Activated T-cell treated with anti-CD3 and anti-CD28 coated beads for 24 hours (primary cell): ENCODE results near the gene GIN1.
"Not testable (repeated sequence)": the region's sequence is repeated elsewhere in the genome, so short reads cannot be mapped to it uniquely, and the experiment has no call there.

Experiments used
- DNase-seq: peaks from one replicate; pipeline ENCODE4 v3.0.0-alpha.2; 2020; ENCODE audit warnings: low read depth

Gene GIN1

DNA sequence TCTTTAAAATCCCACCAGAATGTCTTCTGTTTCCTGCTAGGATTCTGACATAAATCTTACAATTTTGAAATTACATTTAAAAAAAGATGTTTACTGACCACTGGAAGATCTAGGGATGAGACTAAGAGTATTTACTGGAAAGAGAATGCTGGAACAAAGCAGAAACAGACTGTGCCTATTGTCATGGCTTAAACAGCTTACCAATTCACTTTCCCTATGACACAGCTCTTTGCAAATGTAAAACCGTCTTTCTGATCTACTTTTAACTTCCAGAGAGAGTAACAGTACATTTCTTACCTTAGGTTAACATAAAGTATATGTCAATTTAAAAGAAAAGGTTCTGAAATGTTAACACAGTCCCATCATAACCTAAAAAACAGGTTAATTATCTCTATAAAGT lies 10.7 kb downstream of the GIN1 start:
- DNase-seq: no peak

DNA sequence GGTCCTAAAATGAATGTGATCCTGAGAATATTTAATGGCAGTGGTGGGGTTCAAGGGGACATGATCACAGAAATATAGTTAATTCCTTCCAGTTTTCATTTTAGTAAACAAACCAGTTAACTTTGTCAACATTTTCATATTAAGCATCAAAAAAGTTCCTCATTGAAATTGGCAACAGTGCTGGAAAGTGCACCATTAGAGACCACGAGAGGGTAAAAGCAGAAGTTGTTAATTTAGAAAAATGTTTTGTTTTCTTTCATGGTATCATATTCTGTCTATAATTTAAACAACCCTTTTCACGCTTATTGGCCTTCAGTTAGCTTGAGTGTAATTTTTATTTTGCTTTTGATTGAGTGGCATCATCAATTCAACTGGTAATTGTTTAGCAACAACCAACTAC lies 11.9 kb downstream of the GIN1 start:
- no peak for DNase-seq

GRCh38 chr5:103102234-103102633 lies 17.7 kb downstream of the GIN1 start:
- DNase-seq: no peak

DNA sequence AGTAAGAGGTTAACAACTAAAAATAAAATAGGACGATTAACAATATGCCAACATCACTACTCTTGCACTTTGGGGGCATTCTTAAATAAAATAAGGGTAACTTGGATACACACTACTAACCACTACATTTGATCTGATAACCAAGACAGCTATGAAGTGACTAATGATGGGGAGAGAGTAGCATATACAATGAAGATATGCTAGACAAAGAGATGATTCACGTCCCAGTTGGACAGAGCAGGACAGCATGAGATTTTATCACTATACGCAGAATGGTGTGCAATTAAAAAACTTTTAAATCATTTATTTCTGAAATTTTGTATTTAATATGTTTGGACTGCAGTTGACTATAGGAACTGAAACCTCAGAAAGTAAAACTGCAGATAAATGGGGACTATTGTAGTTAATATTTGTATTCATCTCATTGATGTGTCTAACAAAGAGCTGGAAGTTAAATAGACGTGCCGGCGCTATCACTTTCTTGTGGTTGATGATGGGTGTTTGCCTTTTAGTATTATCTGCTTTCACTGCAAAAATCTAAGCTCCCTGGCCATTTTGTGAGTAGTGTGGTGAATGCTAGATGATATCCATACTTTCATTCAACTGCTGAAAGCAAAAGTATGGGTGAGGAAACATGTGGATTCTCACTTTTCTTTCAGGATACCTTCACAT lies 18.7 kb downstream of the GIN1 start:
- no peak for DNase-seq

GRCh38 chr5:103098993-103099392 lies 20.9 kb downstream of the GIN1 start:
- DNase-seq: no peak

GRCh38 chr5:103094737-103095136 lies 25.2 kb downstream of the GIN1 start:
- no peak for DNase-seq

DNA sequence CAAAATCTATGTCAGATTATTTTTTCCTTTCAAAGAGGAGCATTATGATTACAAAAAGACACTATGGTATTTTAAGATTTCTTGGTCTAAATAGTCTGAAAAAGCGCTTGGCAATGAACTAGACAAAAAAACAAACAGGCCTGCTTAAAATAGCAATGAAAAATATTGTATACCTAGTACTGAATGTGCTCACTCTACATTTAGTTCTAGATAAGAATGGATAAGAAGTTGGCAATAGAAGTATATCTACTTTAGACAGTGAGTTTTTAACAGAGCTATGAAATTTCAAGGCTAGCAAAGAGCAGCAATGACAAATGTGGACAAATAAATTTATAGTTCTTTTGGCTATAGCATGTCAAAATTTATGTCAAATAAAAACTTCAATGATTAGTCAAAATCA lies 26.2 kb downstream of the GIN1 start:
- DNase-seq: no peak

- no peak for DNase-seq
Measured at GRCh38 chr5:103092676-103093075, 27.3 kb downstream of the GIN1 start.

GRCh38 chr5:103090791-103091190 lies 29.1 kb downstream of the GIN1 start:
- DNase-seq: no peak

DNA sequence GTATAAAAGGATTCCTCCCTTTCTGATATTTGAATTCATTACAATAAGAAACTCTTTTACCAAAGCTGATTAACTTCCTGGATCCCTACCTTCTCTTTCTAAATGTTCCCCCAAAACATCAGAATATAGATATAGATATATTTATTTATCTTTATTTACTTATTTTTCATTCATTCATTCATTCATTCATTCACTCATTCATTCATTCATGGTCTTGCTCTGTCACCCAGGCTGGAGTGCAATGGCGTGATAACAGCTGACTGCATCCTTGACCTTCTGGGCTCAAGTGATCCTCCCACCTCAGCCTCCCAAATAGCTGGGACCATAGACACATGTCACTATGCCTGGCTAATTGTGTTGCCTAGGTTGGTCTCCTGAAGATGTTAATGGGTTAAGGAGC lies 30.7 kb downstream of the GIN1 start:
- DNase-seq: no peak

DNA sequence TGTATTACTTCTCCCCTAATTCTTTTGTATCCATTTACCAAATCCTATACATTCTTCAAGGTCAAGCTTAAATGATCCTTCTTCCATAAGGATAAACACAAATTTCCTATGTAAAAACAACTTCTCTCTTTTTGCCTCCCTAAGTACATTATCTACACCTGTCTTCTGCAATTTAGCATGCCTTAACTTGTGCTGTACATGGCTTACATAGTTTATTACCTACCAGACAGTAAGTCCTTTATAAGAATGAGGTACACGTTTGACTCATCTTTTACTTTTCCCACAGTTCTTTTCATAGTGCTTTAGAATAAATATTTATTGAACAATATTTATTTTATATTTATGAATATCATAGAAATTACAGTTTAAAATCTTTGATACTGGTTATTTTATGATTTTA lies 33.4 kb downstream of the GIN1 start:
- no peak for DNase-seq

DNA sequence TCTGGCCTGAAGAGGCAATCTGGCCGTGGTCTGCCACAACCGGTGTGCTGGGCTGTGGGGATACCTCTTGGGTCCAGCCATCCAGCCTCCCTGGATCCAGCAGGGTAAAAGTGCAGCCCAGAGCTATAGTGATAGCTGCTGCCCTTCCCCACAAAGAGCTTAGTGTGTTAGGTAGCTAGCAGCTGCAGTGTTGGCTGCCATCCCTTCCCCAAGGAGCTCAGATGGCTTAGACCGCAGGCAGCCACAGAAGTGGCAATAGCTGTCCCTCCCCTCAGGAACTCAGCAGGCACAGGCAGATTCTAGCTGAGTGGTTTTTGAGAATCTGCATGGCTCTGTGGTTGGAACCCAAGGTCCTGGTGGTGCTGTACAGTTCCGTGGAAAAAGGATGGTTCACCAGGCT lies 40.1 kb downstream of the GIN1 start:
- DNase-seq: no peak

DNA sequence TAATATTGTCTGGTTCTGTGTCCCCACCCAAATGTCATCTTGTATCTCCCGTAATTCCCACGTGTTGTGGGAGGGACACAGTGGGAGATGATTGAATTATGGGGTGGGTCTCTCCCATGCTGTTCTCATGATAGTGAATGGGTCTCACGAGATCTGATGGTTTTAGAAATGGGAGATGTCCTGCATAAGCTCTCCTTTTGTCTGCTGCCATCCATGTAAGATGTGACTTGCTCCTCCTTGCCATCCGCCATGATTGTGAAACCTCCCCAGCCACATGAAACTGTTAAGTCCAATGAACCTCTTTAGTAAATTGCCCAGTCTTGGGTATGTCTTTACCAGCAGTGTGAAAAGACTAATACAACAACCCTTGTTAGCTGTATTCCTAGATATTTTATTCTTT lies 44.5 kb downstream of the GIN1 start:
- DNase-seq: no peak

DNA sequence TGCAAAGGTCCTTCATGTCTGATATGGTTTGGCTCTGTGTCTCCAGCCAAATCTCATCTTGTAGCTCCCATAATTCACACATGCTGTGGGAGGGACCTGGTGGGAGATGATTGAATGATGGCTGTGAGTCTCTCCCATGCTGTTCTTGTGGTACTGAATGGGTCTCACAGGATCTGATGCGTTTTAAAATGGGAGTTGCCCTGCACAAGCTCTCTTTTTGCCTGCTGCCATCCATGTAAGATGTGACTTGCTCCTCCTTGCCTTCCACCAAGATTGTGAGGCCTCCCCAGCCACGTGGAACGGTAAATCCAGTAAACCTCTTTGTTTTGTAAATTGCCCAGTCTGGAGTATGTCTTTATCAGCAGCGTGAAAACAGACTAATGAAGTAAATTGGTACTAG lies 46.4 kb downstream of the GIN1 start:
- DNase-seq: not testable (repeated sequence)

- DNase-seq: no peak
Measured at GRCh38 chr5:103066326-103066725, 53.6 kb downstream of the GIN1 start.

GRCh38 chr5:103060424-103060954 lies 59.4 kb downstream of the GIN1 start:
- no peak for DNase-seq

GRCh38 chr5:103059525-103059924 lies 60.4 kb downstream of the GIN1 start:
- DNase-seq: no peak

GRCh38 chr5:103057208-103058130 lies 62.5 kb downstream of the GIN1 start:
- DNase-seq: no peak

GRCh38 chr5:103046706-103047105 lies 73.2 kb downstream of the GIN1 start:
- DNase-seq: not testable (repeated sequence)

- DNase-seq: no peak
Measured at GRCh38 chr5:103041071-103041676, 78.8 kb downstream of the GIN1 start.

DNA sequence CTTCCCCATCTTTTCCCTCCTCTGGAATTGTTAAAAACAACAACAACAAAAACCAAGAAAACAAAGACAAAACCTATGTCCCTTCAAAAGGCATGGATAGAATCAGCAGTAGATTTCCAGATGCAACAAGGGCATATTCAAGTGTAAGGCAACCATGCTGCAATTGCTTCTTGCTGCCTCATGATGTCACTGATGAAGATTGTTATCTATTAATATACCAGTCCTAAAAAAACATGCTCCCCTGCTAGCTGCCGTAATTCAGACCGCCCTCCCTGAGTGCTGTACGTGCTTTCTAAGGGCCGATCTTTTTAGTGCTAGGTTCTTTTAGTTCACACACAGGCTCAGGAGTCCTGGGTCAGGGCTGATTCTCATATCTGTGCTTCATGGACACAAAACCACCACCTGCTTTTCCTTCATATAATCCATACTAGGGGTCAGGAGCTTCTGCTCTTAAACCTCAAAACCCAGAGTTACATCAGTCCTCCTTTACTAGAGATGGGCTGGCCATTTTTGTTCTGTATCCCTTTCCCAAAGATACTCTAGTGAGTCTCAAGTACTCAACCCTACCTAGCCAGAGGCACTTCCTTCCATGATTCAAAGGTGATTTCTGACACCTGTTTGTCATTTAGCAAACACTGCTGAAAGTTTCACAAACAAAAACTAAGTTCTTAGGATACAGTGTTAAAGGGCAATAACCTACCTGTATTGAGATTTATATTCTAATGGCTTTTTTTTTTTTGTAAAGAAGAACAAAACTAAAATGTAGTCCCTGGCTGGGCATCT lies 82.1 kb downstream of the GIN1 start:
- DNase-seq: no peak

DNA sequence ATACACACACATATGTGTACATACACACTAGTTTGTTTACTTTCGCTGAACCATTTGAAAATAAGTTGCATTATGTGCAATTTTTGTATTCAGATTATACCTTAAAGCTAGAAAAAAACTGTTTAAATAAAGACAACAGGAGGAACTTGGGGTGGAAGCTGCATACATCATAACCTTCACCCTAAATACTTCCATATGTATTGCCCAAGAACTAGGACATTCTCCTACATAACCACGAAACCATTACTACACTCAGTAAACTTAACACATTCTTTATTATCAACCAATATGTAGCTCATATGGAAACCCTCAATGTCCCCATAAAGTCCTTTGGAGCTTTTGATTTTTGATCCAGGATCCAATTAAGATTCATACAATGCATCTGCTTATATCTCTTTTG lies 83.3 kb downstream of the GIN1 start:
- DNase-seq: no peak
